OCI-LY7 (cell line): Measurements from ENCODE around the gene ISM1. TPM values are rescaled to one million over a fixed set of nuclear protein-coding genes. Genes with fewer than 3 reads are reported as not detected.

Source experiments
- BruUV-seq: library from RNA; stranded (reverse); fragments of 400-500 nt; replicated peaks from 2 replicates; lab custom pipeline; 2021; lab: Mats Ljungman, UMichigan
- CTCF ChIA-PET: fragments of 300-600 bp; sonication (Branson Sonifier 250); formaldehyde crosslinking; loops from one replicate; lab custom pipeline; 2022; ENCODE audit warnings: antibody characterized with exemption; ENCODE audit not compliant: unreplicated experiment; lab: Charles Lee
- POLR2A ChIA-PET: fragments of 300-600 bp; sonication (Branson Sonifier 250); formaldehyde crosslinking; loops from one replicate; lab custom pipeline; 2022; ENCODE audit warnings: antibody characterized with exemption; lab: Charles Lee
- DNase-seq: peaks from one replicate; pipeline ENCODE4 v3.0.0-alpha.2; 2015; ENCODE audit warnings: low spot score
- H2AFZ ChIP-seq: fragments of 200-600 bp; sonication (generic), shearing (Covaris generic); 2 replicates; pipeline ENCODE4 v1.6.1; 2014; ENCODE audit warnings: mild to moderate bottlenecking, antibody characterized with exemption, low read length, moderate library complexity
- H3K27ac ChIP-seq: fragments of 200-600 bp; sonication (generic); 2 replicates; pipeline ENCODE4 v1.5.1; 2014; ENCODE audit warnings: mixed run types, low read depth, mild to moderate bottlenecking, moderate library complexity, low read length, inconsistent platforms; ENCODE audit not compliant: poor library complexity, severe bottlenecking
- H3K36me3 ChIP-seq: fragments of 200-600 bp; sonication (generic); 2 replicates; pipeline ENCODE4 v1.6.1; 2014; ENCODE audit warnings: mild to moderate bottlenecking, antibody characterized with exemption, low read length, moderate library complexity, mixed read lengths; ENCODE audit not compliant: insufficient read depth
- H3K4me1 ChIP-seq: fragments of 200-600 bp; sonication (generic); 2 replicates; pipeline ENCODE4 v1.5.1; 2014; ENCODE audit warnings: mild to moderate bottlenecking, low read length; ENCODE audit not compliant: insufficient read depth, poor library complexity, severe bottlenecking
- H3K4me2 ChIP-seq: fragments of 200-600 bp; sonication (generic); 2 replicates; pipeline ENCODE4 v1.6.1; 2014; ENCODE audit warnings: mild to moderate bottlenecking, low read length
- H3K4me3 ChIP-seq: fragments of 200-600 bp; sonication (generic); 2 replicates; pipeline ENCODE4 v1.5.1; 2014; ENCODE audit warnings: mild to moderate bottlenecking, low read depth, low read length; ENCODE audit not compliant: poor library complexity, severe bottlenecking
- H3K79me2 ChIP-seq: fragments of 200-600 bp; sonication (generic); 2 replicates; pipeline ENCODE4 v1.6.1; 2016; ENCODE audit warnings: low read depth, mild to moderate bottlenecking, low read length, moderate library complexity, mixed read lengths; ENCODE audit not compliant: insufficient read depth
- H3K9me2 ChIP-seq: fragments of 200-600 bp; sonication (generic); 2 replicates; pipeline ENCODE4 v1.6.1; 2016; ENCODE audit warnings: mild to moderate bottlenecking, low read length, mixed read lengths; ENCODE audit not compliant: insufficient read depth
- H3K9me3 ChIP-seq: fragments of 200-600 bp; sonication (generic); 2 replicates; pipeline ENCODE4 v1.6.1; 2014; ENCODE audit warnings: mild to moderate bottlenecking, mixed run types, low read length, mixed read lengths
- H4K20me1 ChIP-seq: fragments of 200-600 bp; sonication (generic); 2 replicates; pipeline ENCODE4 v1.6.1; 2014; ENCODE audit warnings: mild to moderate bottlenecking, antibody characterized with exemption, low read length, moderate library complexity, mixed read lengths; ENCODE audit not compliant: insufficient read depth
- EZH2phosphoT487 ChIP-seq: fragments of 200-600 bp; sonication (generic); IDR thresholded peaks from 2 replicates; pipeline ENCODE4 v1.6.1; 2018; ENCODE audit warnings: low read depth, borderline replicate concordance, mild to moderate bottlenecking, mixed run types, antibody characterized with exemption, low read length, moderate library complexity, mixed read lengths
- intact Hi-C: fragments of 100-400 bp; cut with micrococcal nuclease; formaldehyde crosslinking; loops from one replicate; pipeline ENCODE4 v1.10.0; 2022; ENCODE audit not compliant: unreplicated experiment
- total RNA-seq, 2 experiments: library from RNA; depleted of rRNA in 1 of 2; stranded (reverse); fragments of >200 nt in 1 of 2; shearing (Covaris generic) in 1 of 2; gene quantifications; 2 replicates each; pipeline ENCODE4 v1.2.3, GENCODE V29; 2014 to 2022
- TF ChIP-seq, protein P1 (sequence below): fragments of 200-600 bp; sonication (generic); conservative IDR thresholded peaks from 2 replicates; pipeline ENCODE4 v1.5.1; 2014; ENCODE audit warnings: mild to moderate bottlenecking, antibody characterized with exemption, low read length, moderate library complexity, mixed read lengths

The ISM1 gene
- total RNA-seq, 2 experiments from 2014 or later: not detected

- H3K9me2 ChIP-seq: no peaks in the 10 kb centered on the region
- H4K20me1 ChIP-seq: no peaks in the 10 kb centered on the region
- POLR2A ChIA-PET: no interaction called here
- DNase-seq: no peak
- H3K79me2 ChIP-seq: no peaks in the 10 kb centered on the region
- no peak overlapping the region for H3K4me2 ChIP-seq
- no TSS peak for BruUV-seq
- H3K36me3 ChIP-seq: no peaks in the 10 kb centered on the region
- H3K27ac ChIP-seq: no peak overlapping the region
- intact Hi-C loops: no loop called here
- no peaks in the 10 kb centered on the region for H3K4me1 ChIP-seq
- no peaks in the 10 kb centered on the region for H3K9me3 ChIP-seq
- H3K4me3 ChIP-seq: no peak overlapping the region
- CTCF ChIA-PET: no interaction called here
- TF ChIP-seq EZH2phosphoT487: no peak
- TF ChIP-seq, protein P1, sequence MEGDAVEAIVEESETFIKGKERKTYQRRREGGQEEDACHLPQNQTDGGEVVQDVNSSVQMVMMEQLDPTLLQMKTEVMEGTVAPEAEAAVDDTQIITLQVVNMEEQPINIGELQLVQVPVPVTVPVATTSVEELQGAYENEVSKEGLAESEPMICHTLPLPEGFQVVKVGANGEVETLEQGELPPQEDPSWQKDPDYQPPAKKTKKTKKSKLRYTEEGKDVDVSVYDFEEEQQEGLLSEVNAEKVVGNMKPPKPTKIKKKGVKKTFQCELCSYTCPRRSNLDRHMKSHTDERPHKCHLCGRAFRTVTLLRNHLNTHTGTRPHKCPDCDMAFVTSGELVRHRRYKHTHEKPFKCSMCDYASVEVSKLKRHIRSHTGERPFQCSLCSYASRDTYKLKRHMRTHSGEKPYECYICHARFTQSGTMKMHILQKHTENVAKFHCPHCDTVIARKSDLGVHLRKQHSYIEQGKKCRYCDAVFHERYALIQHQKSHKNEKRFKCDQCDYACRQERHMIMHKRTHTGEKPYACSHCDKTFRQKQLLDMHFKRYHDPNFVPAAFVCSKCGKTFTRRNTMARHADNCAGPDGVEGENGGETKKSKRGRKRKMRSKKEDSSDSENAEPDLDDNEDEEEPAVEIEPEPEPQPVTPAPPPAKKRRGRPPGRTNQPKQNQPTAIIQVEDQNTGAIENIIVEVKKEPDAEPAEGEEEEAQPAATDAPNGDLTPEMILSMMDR: no peak
- H2AFZ ChIP-seq: no peak overlapping the region
Measured at GRCh38 chr20:13231031-13231752, 10.1 kb downstream of the ISM1 start.

GRCh38 chr20:13232999-13233398 is 11.9 kb downstream of the ISM1 start:
- ChIA-PET POLR2A (interaction anchor here (0.6 to 0.7 kb wide), 3 partner anchors 15 to 1289 kb away, joined by 3 to 4 read pairs (median 3); no protein-coding TSS in a partner anchor), CTCF (no interaction called here)
- intact Hi-C loops: no loop called here

More at GRCh38 chr20:13232999-13233398, 11.9 kb downstream of the ISM1 start:
- Histone ChIP-seq H4K20me1 (no peaks in the 10 kb centered on the region), H2AFZ (no peak overlapping the region), H3K36me3 (no peaks in the 10 kb centered on the region), H3K4me3 (no peak overlapping the region), H3K27ac (no peak overlapping the region), H3K4me2 (no peak overlapping the region), H3K9me3 (no peaks in the 10 kb centered on the region), H3K79me2 (no peaks in the 10 kb centered on the region), H3K9me2 (no peaks in the 10 kb centered on the region), H3K4me1 (no peaks in the 10 kb centered on the region)
- TF ChIP-seq, protein P1: no peak
- no peak for TF ChIP-seq EZH2phosphoT487
- no peak for DNase-seq
- BruUV-seq: no TSS peak
